OCI-LY3 (cell line): ENCODE measurements around the gene EHBP1L1.

Experiments used
- EZH2phosphoT487 ChIP-seq: fragments of 200-600 bp; shearing (Covaris generic); IDR thresholded peaks from 2 replicates; pipeline ENCODE4 v1.6.1; 2018; ENCODE audit warnings: antibody characterized with exemption, mixed run types, low read depth
- TF ChIP-seq, protein P1 (sequence below): fragments of 200-600, 300-600 bp; sonication (generic); IDR thresholded peaks from 2 replicates; pipeline ENCODE4 v1.5.1; 2014; ENCODE audit warnings: antibody characterized with exemption, low read length, low read depth

DNA sequence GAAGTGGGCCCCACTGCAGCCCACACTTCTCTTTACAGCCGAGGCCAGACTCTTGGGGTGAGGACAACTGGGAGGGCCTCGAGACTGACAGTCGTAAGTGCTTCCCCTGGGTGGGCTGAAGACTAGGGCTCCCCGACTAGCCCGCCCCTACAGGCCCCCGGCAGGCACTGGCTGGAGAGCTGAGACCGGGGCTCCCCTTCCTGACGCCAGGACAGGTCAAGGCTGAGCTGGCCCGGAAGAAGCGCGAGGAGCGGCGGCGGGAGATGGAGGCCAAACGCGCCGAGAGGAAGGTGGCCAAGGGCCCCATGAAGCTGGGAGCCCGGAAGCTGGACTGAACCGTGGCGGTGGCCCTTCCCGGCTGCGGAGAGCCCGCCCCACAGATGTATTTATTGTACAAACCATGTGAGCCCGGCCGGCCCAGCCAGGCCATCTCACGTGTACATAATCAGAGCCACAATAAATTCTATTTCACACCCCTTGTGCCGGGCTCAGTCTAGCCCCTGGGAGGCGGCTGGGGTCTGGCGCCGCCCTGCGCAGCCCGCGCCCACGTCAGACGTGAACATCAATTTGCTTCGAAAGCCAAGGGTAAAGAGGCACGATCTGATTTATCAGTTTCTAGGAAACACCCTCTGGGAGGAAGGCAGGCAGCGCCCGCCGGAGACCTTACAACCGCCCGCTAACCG is 37.5 kb upstream of the EHBP1L1 start:
- TF ChIP-seq, protein P1, sequence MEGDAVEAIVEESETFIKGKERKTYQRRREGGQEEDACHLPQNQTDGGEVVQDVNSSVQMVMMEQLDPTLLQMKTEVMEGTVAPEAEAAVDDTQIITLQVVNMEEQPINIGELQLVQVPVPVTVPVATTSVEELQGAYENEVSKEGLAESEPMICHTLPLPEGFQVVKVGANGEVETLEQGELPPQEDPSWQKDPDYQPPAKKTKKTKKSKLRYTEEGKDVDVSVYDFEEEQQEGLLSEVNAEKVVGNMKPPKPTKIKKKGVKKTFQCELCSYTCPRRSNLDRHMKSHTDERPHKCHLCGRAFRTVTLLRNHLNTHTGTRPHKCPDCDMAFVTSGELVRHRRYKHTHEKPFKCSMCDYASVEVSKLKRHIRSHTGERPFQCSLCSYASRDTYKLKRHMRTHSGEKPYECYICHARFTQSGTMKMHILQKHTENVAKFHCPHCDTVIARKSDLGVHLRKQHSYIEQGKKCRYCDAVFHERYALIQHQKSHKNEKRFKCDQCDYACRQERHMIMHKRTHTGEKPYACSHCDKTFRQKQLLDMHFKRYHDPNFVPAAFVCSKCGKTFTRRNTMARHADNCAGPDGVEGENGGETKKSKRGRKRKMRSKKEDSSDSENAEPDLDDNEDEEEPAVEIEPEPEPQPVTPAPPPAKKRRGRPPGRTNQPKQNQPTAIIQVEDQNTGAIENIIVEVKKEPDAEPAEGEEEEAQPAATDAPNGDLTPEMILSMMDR, result no peak
- no peak for TF ChIP-seq EZH2phosphoT487
